Aorta (tissue), 5 donors: ENCODE measurements around the gene SAMD8. TPM values are rescaled to one million over a fixed set of nuclear protein-coding genes. Genes with fewer than 3 reads are reported as not detected.

ENCODE experiments used
- ATAC-seq: fragments of 200-7000 bp; cut with Tn5 transposase; one replicate; pipeline ENCODE4 v1.9.1; 2022; ENCODE audit warnings: moderate library complexity; ENCODE audit not compliant: low FRiP score
- DNase-seq, 2 donors: peaks; one replicate each; pipeline ENCODE4 v3.0.0-alpha.2; 2020
- H3K27ac ChIP-seq, 2 donors: one replicate each; pipeline ENCODE4 v1.5.1; 2013; ENCODE audit warnings: low read length in 2 of 2, mild to moderate bottlenecking in 2 of 2, moderate library complexity in 2 of 2, control low read depth in 1 of 2, inconsistent platforms in 1 of 2, low read depth in 1 of 2
- H3K27me3 ChIP-seq, 2 donors: one replicate each; pipeline ENCODE4 v1.6.1; 2013; ENCODE audit warnings: control low read depth in 1 of 2, low read length in 1 of 2, mild to moderate bottlenecking in 1 of 2, moderate library complexity in 1 of 2; ENCODE audit not compliant: insufficient read depth in 2 of 2, control insufficient read depth in 1 of 2
- H3K36me3 ChIP-seq, 2 donors: one replicate each; pipeline ENCODE4 v1.6.1; 2013; ENCODE audit warnings: control low read depth in 1 of 2, low read length in 1 of 2, mild to moderate bottlenecking in 1 of 2; ENCODE audit not compliant: insufficient read depth in 2 of 2, control insufficient read depth in 1 of 2
- H3K4me1 ChIP-seq, 2 donors: one replicate each; pipeline ENCODE4 v1.6.1; 2013; ENCODE audit warnings: low read length in 2 of 2, control low read depth in 1 of 2, mild to moderate bottlenecking in 1 of 2, moderate library complexity in 1 of 2; ENCODE audit not compliant: insufficient read depth in 2 of 2, control insufficient read depth in 1 of 2
- H3K4me3 ChIP-seq, 2 donors: one replicate each; pipeline ENCODE4 v1.5.1; 2013; ENCODE audit warnings: low read length in 2 of 2, control low read depth in 1 of 2, mild to moderate bottlenecking in 1 of 2
- H3K9me3 ChIP-seq: one replicate; pipeline ENCODE4 v1.6.1; 2013; ENCODE audit warnings: mild to moderate bottlenecking, low read length; ENCODE audit not compliant: control insufficient read depth
- WGBS, 2 donors: extraction: QIAGEN DNeasy Blood & Tissue Kit; methylation state at CpG; one replicate each; pipeline ENCODE4 v1.1.7; 2013; 5-methylcytosine and 5-hydroxymethylcytosine counted together
- intact Hi-C, 2 donors: fragments of 100-400 bp; cut with DNase I; formaldehyde crosslinking; loops; one replicate each; pipeline versions ENCODE4 v1.14.2 to v1.15.0; 2022
- polyA plus RNA-seq, 2 donors: library from polyadenylated mRNA; stranded (reverse); fragments of 200-250 nt; gene quantifications; one replicate each; pipeline ENCODE4 v1.2.3, GENCODE V29; 2013
- total RNA-seq, 2 donors: library from RNA; stranded (reverse); fragmentation: NEBNext Ultra II Directional; extraction: Animal tissue kit (Norgen Biotek cat#: 25700); gene quantifications; one replicate each; pipeline ENCODE4 v1.2.1, GENCODE V29; 2021
- donor health status: healthy with polysubstance abuse.
- donor health status: Bipolar disorder and iron deficiency.
- donor health status: DM: no; HTN: no; CAD: no.
- donor health status: DM: no; HTN: no; CAD: no.
- donor health status: DM: yes; HTN: yes; CAD: no.

Gene SAMD8
- total and polyA plus RNA-seq, 4 donors: 6.8 to 37.5 (median 21.8) TPM

DNA sequence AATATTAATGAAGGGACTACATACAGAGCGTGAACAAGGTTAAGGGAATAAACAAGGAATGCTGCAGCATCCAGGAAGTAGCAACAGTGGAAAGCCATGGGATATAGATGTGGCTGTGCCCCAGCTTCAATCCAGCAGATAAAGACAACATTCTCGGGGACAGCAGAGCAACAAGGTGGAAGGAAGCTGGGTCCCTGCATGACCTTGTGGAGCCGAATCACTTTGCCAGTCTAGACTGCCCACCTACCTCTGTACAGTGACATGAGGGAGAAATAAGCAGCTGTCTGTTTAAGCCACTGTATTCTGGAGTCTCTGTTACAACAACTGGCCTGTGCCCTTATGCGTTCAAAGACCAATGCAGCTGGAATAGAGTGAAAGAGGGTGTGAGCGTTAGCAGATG, 30.1 kb upstream of the SAMD8 start:
- H3K36me3 ChIP-seq: no peaks in the 10 kb centered on the region
- ATAC-seq: no peak
- intact Hi-C loops: no loop called here
- H3K27me3 ChIP-seq: no peaks in the 10 kb centered on the region
- DNase-seq: no peak
- H3K4me3 ChIP-seq: no peak overlapping the region
- H3K4me1 ChIP-seq: no peaks in the 10 kb centered on the region
- no peak overlapping the region for H3K27ac ChIP-seq
- WGBS, 2 donors: 98% methylated on average over 5 of the region's 5 CpGs
- H3K9me3 ChIP-seq: peaks cover 3% of the 10 kb centered on the region

DNA sequence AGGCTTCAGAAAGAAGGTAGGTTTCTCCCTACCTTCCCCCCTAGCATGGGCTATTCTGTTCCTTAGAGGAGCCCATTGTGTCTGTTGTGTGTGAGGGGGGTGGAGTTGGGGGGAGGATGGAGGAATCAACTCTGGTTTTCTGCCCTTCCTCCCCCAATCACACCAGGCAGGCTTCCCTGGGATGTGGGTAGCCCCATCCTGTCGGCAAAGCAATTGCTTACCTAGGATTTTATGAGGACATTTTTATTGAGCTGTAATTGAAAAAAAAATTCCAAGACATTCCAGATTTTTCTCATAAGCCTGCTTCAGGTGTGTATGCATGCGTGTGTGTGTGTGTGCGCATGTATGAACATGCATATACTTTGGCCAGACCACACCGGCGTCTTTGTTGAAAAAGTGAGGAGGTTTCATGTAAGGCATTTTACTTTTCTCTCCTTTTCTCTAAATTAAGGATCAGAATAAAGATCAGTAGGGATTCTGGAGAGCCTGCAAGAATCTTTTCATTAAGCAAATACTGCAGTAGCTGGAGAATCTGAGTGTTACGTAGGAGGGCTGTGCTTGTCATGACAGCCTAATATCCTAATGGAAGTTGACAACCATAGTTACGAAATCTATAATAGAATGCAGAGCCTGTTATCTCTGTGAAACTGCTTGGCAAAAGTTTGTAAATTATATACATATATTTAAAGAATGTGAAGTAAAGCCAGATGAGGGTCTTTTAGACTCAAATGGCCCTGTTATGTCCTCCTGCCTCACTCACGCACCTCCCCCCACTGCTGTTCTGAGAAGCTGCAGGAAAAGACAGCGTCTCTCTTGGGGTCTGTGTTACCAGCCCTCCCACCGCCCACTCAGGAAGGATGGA, 27.3 kb upstream of the SAMD8 start:
- 77 to 85% methylated on average over 10 of the region's 10 CpGs for WGBS, 2 donors
- H3K27ac ChIP-seq: no peak overlapping the region
- intact Hi-C loops: no loop called here

GRCh38 chr10:75084834-75085384, 26.5 kb upstream of the SAMD8 start:
- intact Hi-C loops: no loop called here
- ATAC-seq: peak; percentile 54
- H3K9me3 ChIP-seq: peaks cover 3% of the 10 kb centered on the region
- no peak overlapping the region for H3K27ac ChIP-seq
- H3K4me3 ChIP-seq: no peak overlapping the region
- WGBS, 2 donors: 98% methylated on average over 19 of the region's 19 CpGs
- H3K36me3 ChIP-seq: no peaks in the 10 kb centered on the region
- no peak for DNase-seq
- no peaks in the 10 kb centered on the region for H3K4me1 ChIP-seq
- no peaks in the 10 kb centered on the region for H3K27me3 ChIP-seq

More for the DNA sequence above, 27.3 kb upstream of the SAMD8 start:
- no peak for ATAC-seq
- DNase-seq: no peak
- Histone ChIP-seq H3K27me3 (no peaks in the 10 kb centered on the region), H3K4me3 (no peak overlapping the region), H3K9me3 (peaks cover 3% of the 10 kb centered on the region), H3K4me1 (no peaks in the 10 kb centered on the region), H3K36me3 (no peaks in the 10 kb centered on the region)

GRCh38 chr10:75086278-75086934, 25.1 kb upstream of the SAMD8 start:
- WGBS, 2 donors: 94 to 95% methylated on average over 9 of the region's 9 CpGs
- Histone ChIP-seq H3K9me3 (peaks cover 2% of the 10 kb centered on the region), H3K27me3 (no peaks in the 10 kb centered on the region), H3K36me3 (no peaks in the 10 kb centered on the region), H3K4me3 (no peak overlapping the region), H3K27ac (no peak overlapping the region), H3K4me1 (no peaks in the 10 kb centered on the region)
- DNase-seq (no peak), ATAC-seq (no peak)
- intact Hi-C loops: no loop called here

DNA sequence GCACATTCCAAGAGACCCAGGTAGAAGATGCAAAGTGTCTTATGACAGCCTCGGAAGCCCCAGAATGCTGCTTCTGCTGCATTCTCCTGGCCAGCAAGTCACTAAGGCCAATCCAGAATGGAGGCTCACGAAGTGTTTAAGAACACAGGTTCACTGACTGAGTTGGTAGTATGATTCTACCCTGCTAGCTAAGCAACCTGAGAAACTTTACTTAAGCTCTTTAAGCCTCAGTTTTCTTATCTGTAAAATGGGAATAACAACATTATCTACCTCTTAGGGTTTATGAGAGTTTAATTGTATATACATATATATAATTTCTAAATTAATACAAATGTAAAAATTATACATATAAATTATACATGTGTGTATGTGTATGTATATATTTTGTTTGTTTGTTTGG, 22.8 kb upstream of the SAMD8 start:
- DNase-seq (no peak), ATAC-seq (no peak)
- H3K27me3 ChIP-seq: no peaks in the 10 kb centered on the region
- no peaks in the 10 kb centered on the region for H3K9me3 ChIP-seq
- H3K36me3 ChIP-seq: no peaks in the 10 kb centered on the region
- intact Hi-C loops: no loop called here
- WGBS, 2 donors: 94 to 97% methylated on average over 2 of the region's 2 CpGs
- no peak overlapping the region for H3K4me3 ChIP-seq
- H3K4me1 ChIP-seq: no peaks in the 10 kb centered on the region
- no peak overlapping the region for H3K27ac ChIP-seq

DNA sequence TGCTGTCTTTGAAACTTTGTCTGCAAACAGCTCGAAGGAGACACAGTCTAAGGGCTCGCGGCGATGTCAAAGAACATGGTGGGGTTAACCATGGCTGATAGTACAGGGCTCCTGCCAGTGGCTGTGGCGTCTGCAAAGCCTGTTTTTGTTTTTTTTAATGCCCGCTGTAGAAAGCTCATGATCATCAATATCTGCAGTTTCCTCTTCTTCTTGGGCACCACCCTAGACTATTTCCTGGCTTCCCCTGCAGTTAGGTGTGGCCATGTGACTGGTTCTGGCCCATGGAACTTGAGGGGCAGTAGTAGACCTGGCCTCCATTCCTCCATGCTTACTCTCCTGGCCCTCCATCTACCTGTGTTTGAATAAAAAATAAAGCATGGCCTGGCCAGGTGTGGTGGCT, 21.8 kb upstream of the SAMD8 start:
- ATAC-seq (no peak), DNase-seq (peak in 1 of 2 donors; percentile 27)
- Histone ChIP-seq H3K27ac (no peak overlapping the region), H3K4me1 (no peaks in the 10 kb centered on the region), H3K36me3 (no peaks in the 10 kb centered on the region), H3K4me3 (no peak overlapping the region), H3K27me3 (no peaks in the 10 kb centered on the region), H3K9me3 (no peaks in the 10 kb centered on the region)
- WGBS, 2 donors: 91 to 92% methylated on average over 6 of the region's 6 CpGs
- intact Hi-C loops: no loop called here

GRCh38 chr10:75091146-75091545, 20.3 kb upstream of the SAMD8 start:
- ATAC-seq: no peak
- WGBS, 2 donors: 83 to 88% methylated on average over 3 of the region's 3 CpGs
- intact Hi-C loops: no loop called here

GRCh38 chr10:75094465-75094864, 17.0 kb upstream of the SAMD8 start:
- WGBS, 2 donors: 92 to 96% methylated on average over 10 of the region's 10 CpGs
- no peaks in the 10 kb centered on the region for H3K9me3 ChIP-seq
- no peak overlapping the region for H3K4me3 ChIP-seq
- ATAC-seq: no peak
- no peaks in the 10 kb centered on the region for H3K4me1 ChIP-seq
- H3K27me3 ChIP-seq: no peaks in the 10 kb centered on the region
- no peak overlapping the region for H3K27ac ChIP-seq
- DNase-seq: peak in 1 of 2 donors; percentile 61
- no peaks in the 10 kb centered on the region for H3K36me3 ChIP-seq
- intact Hi-C loops: no loop called here

More at GRCh38 chr10:75091146-75091545, 20.3 kb upstream of the SAMD8 start:
- H3K36me3 ChIP-seq: no peaks in the 10 kb centered on the region
- H3K9me3 ChIP-seq: no peaks in the 10 kb centered on the region
- DNase-seq: peak in 1 of 2 donors; percentile 1
- no peaks in the 10 kb centered on the region for H3K27me3 ChIP-seq
- H3K27ac ChIP-seq: no peak overlapping the region
- H3K4me1 ChIP-seq: no peaks in the 10 kb centered on the region
- H3K4me3 ChIP-seq: no peak overlapping the region
